Activated T-cell treated with anti-CD3 and anti-CD28 coated beads for 1 hour (primary cell): ENCODE measurements around the gene MCTP2.
"Not testable (repeated sequence)": the region's sequence is repeated elsewhere in the genome, so short reads cannot be mapped to it uniquely, and the experiment has no call there.

Experiments
- DNase-seq: peaks from one replicate; pipeline ENCODE4 v3.0.0-alpha.2; 2020; ENCODE audit warnings: low read depth

Gene MCTP2

GRCh38 chr15:94457661-94458060, 226.3 kb downstream of the MCTP2 start:
- DNase-seq = no peak

DNA sequence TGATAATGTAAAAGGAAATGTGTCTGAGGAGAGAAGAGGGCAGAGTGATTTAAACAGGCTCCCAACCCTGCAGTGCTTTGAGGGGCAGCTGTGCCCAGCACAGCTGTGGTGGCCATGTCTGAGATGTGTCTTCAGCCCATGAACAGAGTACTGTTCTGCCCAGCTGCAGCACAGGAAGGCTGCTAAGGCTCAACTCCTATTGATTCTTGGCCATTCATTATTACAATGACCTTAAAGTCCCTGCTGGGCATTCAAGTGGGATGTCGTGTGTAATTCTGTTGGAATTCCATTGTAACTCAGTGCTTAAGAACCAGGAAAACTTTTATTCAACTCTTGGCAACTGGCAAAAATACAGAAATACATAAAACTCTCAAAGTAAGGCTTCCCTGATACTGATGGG, 229.3 kb downstream of the MCTP2 start:
- no peak for DNase-seq

- no peak for DNase-seq
These were observed 235.7 kb downstream of the MCTP2 start for GRCh38 chr15:94467034-94467433.

DNA sequence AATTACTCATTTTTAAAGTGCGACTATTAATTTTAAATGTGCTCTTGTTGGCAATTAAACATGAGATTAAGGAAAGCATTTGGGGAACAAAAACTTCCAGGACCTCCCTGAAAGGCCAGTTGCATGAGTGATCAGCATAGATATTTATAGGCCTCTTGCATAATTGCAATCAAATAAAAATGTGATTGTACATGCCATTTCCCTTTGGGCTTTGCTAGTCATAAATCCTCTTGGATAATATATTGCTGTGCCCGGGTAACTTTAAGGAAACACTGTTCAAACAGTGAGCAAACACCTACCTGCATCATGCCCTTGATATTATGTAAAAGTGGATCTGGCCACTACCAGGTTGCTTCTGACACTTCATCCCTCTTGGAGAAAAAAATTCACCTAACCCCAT, 239.1 kb downstream of the MCTP2 start:
- DNase-seq = no peak

DNA sequence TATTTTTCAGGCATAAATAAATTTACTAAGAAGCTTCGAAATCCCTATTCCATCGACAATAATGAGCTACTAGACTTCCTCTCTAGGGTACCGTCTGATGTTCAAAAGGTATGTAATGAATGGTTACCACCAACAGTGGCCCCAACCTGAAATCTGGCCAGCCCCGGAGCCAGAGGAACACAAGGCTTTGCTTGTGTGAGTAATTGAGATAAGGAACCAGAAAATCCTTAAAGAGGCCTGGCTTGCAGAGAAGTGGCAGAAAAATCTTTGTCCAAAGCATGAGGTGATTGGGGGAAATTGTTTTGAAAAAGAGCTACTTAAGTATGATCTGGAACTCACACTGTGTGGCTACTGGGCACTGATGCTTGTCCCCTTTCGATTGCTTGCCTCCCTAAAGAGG, 245.3 kb downstream of the MCTP2 start:
- no peak for DNase-seq

- no peak for DNase-seq
These were observed 246.7 kb downstream of the MCTP2 start for GRCh38 chr15:94477913-94478553.

GRCh38 chr15:94478763-94479162, 247.4 kb downstream of the MCTP2 start:
- no peak for DNase-seq

- DNase-seq = no peak
These were observed 249.0 kb downstream of the MCTP2 start for GRCh38 chr15:94480289-94480834.

- no peak for DNase-seq
These were observed 253.9 kb downstream of the MCTP2 start for GRCh38 chr15:94485148-94485719.

DNA sequence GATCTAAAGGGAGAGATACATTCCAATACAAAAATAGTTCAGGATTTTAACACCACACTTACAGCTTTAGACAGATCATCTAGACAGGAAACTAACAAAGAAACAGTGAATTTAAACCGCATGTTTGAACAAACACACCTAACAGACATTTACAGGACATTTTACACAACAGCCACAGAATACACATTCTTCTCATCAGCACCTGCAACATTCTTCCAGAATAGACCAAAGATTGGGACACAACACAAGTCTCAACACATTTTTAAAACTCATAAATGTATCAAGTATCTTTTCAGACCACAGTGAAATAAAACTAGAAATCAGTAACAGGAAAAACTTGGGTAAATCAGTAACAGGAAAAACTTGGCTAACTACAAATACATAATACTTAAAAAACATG, 256.3 kb downstream of the MCTP2 start:
- no peak for DNase-seq

DNA sequence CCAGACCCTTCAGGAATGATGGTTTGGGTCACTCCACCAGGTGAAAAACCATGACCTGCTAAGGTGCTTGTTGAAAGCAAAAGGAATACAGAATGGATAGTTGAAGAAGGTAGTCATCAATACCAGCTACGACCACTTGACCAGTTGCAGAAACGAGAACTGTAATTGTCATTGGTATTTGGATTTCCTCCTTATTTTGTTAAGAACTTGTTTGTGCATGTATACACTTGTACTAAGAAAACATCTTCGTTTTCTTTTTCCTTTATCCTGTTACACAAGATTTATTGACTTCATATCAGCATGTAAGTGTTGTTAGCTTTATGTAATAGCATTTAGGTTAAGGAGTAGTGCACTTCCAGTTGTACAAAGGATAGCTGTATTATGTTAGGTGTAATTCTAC, 261.8 kb downstream of the MCTP2 start:
- DNase-seq = no peak

GRCh38 chr15:94493586-94493985, 262.2 kb downstream of the MCTP2 start:
- DNase-seq = not testable (repeated sequence)

- DNase-seq = no peak
These were observed 263.4 kb downstream of the MCTP2 start for GRCh38 chr15:94494732-94495131.

- no peak for DNase-seq
These were observed 271.9 kb downstream of the MCTP2 start for GRCh38 chr15:94503293-94503692.

DNA sequence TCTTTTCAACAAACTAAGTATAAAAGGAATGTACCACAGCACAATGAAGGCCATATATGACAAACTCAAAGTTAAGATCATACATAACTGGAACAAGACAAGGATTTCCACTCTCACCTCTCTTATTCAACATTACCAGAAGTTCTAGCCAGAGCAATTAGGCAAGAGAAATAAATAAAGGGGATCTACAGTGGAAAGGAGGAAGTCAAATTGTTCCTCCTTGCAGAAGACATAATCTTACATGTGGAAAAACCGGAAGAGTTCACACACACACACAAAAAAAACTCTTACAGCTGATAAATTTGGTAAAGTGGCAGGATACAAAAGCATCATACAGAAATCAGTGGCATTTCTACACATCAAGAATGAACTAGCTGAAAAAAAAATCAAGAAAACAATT, 277.9 kb downstream of the MCTP2 start:
- no peak for DNase-seq

DNA sequence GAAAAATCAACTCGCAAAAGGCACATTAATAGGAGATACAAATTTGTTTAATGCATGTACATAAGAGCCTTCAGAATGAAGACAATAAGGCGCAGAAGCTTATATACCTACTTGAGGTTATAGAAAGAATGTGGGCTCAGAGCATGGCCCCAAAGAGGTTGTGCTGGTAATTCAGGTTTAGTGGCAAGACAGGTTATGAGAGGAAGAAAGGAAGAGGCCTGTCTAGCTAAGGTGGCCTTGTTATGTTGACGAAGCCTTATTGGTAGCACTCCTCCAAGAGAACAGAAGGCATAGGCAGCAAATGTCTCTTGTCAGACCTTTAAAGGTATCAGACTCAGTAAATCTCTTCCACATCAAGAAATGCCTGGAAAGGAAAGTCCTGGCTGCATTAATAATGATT, 290.8 kb downstream of the MCTP2 start:
- DNase-seq = no peak

GRCh38 chr15:94523873-94524272, 292.5 kb downstream of the MCTP2 start:
- DNase-seq = no peak

DNA sequence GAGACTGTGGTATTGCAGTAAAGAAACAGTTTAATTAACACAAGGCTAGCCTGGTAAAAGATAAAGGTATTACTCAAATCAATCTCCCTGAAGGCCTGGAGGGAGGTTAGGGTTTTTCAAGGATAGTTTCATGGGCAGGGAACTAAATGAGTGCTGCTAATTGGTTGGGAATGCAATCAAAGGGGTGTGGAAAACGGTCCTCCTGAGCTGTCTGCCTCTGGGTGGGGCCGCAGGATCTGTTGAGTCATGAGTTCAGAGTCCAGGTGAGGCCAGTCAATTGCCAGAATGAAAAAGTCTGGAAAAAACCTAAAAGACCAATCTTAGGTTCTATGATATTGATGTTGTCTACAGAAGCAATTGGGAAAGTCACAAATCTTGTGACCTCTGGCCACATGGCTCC, 293.2 kb downstream of the MCTP2 start:
- DNase-seq = no peak

DNA sequence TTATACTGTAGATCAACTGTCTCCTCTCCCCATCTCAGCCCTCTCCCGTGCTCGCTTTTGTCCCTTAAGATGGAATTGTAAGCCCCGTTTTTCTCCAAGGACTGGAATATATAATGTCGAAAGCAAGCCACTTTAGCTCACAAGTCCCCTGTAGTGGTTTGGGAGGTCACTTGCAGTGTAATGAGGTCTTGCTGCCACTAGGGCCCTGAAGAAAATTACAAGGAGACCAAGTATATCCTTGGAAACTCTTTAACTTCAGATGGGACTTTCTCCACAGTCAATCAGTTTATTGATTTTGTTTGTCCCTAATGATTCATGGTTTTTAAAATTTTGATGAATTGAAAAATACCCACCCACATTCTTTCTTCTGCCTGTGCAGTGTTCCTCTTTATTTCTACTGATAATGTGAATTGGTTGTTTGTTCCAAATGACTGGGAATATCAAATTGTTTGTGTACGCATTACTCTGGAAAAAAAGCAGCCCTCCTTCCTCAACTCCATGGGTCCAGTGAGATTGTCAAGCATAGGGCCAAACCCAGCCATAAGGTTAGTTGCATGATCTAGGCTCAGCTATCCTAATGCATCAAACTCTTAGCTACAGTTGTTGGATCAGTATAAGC, 294.8 kb downstream of the MCTP2 start:
- no peak for DNase-seq

DNA sequence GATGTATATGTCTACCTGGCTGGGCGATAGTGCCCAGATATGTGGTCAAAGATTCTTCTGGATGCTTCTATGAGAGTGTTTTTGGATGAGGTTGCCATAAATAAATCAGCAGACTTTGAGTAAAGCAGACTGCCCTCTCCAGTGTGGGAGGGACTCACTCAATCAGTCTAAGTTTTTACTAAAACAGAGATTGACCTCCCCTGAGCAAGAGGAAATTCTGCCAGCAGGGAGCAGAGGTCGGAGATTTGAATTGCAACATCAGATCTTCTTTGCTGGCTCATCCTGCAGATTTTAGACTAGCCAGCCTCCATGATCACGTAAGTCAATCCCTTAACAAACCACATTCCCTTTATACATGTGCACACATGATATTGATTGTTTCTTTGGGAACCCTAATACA, 300.9 kb downstream of the MCTP2 start:
- DNase-seq = no peak
